Right renal pelvis (tissue), 4 donors: ENCODE results near the gene TRIP4. TPM values are rescaled to one million over a fixed set of nuclear protein-coding genes. Genes with fewer than 3 reads are reported as not detected.
"Not testable (repeated sequence)": the region's sequence is repeated elsewhere in the genome, so short reads cannot be mapped to it uniquely, and the experiment has no call there.

ENCODE experiments used
- DNase-seq, 4 donors: peaks; one replicate each; pipeline ENCODE4 v3.0.0-alpha.2; 2013; ENCODE audit warnings: low read depth in 4 of 4, low spot score in 3 of 4, missing footprints in 1 of 4
- polyA plus RNA-seq, 4 donors: library from polyadenylated mRNA; unstranded; fragments of 120-200 nt; gene quantifications; one replicate each; pipeline ENCODE4 v1.2.1, GENCODE V29; 2013; ENCODE audit not compliant: insufficient read length in 4 of 4

TRIP4 gene
- polyA plus RNA-seq, 4 donors: 38.8 to 47.6 (median 43.0) TPM

DNA sequence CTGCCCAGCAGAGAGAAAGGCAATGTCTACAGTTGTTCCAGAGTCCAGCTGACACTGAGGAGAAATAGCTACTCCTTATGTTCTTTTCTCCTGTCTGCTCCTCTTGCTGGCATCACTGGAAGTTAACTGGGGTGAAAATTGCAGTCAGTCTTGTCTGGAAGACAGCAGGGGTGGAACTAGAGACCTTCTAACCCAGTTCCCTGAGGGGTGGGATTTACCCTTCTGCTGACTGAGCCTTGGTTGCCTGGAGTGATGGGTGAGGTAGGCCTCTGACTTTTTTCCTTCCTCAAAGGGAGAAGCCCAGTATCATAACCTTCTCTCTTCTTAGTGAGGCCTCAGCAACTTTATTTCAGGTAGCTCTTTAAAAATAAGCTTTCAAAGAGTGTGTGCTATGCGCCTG is 88.9 kb downstream of the TRIP4 start:
- no peak for DNase-seq

- DNase-seq: no peak
Measured at GRCh38 chr15:64478863-64479262, 91.2 kb downstream of the TRIP4 start.

GRCh38 chr15:64480891-64481290 is 93.3 kb downstream of the TRIP4 start:
- no peak for DNase-seq

- DNase-seq: no peak
Measured at GRCh38 chr15:64483749-64484148, 96.1 kb downstream of the TRIP4 start.

DNA sequence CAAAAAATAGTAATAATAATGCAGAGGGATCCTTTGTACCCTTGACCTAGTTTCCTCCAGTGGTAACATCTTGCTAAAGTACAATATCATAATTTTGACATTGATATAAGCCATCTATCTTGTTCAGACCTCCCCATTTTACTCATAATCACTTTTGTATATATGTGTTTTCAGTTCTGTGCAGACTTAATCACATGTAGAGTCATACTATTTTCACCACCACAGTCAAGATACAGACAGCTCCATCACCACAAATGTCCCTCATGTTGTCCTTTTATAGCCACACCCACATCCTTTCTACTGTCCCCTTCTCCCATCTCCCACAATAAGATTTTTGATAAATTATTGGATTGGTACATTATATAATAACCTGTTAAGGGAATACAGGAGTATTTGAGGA is 98.2 kb downstream of the TRIP4 start:
- DNase-seq: no peak

DNA sequence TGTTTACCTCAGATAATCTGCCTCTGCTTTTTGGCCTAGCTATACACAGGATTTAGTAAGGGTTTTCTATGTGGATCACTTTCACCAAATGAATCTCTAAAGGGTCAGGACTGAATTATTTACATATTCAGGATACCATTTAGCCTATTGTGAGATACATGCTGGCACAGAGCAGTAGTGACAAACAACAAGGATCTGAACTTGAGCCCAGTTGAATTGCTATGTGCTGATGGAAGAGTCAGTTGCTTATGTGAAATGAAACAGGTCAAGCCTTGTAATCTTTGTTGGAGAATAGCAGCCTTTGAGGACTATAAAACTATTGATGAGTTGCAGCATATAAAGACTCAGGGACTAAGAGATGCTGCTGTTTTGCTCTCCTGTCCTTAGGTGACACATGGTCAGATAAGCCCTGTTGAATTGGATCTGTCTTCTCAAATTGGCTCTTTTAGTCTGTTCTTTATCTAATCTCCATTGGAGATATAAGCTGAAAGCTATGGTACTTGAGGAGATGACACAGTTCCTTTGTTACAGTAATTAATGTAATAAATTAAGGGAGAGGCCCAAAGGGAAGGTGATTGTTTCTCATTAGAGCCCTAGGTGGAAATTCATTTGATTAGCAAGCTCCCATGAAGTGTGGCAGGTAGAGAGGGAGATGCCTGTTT is 103.1 kb downstream of the TRIP4 start:
- no peak for DNase-seq

DNA sequence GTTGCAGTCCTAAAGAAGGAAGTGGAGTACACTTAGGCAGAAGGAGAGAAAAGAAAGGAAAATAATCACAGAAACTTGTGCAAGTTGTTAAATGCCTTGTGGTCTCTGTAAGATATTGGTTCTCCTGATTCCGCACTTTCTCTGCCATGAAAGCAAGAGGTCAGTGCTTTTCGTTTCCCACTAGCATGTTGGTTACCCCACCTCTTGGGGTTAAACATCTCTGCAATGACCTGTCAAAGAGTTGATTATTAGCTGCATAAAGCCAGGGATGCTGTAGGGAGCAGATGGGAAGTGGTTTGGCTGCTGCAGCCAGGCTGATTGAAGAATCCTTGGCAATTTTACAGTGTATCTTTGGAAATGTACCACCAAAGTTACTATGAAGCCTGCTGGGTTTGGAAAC is 106.0 kb downstream of the TRIP4 start:
- no peak for DNase-seq

- not testable (repeated sequence) for DNase-seq
Measured at GRCh38 chr15:64495968-64496367, 108.3 kb downstream of the TRIP4 start.

DNA sequence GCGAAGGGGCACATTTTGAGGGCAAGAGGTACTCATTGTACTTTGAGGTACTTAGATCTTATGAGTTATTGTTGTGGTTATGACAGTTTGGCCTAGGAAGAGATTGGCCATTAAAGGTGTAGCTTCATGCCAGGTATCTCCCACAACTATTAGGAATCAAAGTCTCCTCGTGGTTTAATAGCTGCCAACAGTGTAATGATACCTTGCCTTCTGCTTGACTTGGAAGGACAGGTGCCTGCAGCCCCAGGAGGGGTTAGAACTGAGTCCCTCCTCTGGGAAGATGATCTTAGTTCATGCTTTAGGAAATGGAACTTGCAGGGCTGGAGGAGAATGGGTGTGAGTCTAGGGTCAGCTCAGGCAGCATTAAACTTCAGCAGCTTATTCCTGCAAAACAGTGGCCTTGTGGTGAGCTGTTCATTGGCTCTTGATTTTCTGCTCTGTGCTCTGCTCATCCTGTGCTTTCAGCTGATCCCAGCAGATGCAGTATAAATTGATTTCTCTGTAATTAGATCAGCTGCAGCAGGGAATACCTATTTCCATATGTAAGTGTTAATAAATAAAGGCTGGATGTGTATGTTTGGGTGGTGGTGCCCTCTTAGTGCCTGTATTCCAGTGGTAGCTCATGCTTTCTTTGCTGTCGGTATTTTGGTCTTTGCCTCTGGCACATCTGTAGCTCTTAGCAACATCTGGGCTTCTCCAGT is 113.2 kb downstream of the TRIP4 start:
- no peak for DNase-seq

DNA sequence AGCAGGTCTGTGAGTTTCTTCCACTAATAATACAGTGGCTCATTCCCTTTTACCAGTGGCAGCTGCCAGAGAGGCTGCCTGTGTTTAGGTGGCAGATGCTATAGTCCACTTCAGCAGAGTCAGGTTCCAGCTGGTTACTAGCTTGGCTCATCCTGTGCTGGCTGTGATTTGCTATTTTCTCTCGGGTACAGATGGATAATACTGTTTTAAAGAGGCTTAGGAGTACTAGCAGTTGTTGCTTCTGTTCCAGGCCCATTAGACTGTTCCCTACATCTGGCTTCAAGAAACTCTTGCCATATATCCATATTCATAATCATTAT is 113.7 kb downstream of the TRIP4 start:
- DNase-seq: no peak

DNA sequence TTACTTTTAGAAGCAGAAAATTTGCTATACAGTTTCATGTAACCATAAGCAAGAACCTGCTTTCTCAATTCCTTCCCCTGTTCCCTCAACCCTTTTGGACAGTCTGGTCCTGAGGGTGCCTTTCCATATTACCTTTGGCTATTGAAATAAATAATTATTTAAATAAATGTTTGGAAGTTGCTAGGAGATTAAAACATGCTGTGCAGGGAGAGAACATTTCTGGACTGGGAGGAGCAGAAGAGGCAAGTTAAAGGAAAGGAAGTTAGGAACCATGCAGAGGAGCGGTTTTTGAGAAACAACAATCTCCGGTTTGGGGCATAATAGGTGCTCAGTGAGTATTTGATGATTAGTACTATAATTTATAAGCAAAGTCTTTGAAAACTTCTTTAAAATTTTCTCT is 114.5 kb downstream of the TRIP4 start:
- no peak for DNase-seq

DNA sequence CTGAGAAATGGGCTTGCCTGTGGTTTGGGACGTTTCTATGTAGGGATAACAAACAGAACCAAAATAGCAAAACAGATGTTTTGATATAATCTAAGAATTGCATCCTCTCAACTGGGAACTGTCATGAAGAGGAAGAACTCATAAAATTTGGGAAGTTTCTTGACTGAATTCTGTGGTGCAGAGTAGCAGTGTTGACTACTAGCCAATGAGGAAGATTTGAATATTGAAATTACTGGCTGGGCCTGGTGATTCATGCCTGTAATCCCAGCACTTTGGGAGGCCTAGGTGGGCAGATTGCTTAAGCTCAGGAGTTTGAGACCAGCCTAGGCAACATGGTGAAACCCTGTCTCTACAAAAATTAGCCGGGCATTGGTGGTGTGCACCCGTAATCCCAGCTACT is 114.9 kb downstream of the TRIP4 start:
- no peak for DNase-seq

GRCh38 chr15:64503197-64503596 is 115.6 kb downstream of the TRIP4 start:
- DNase-seq: peak; percentile 22 to 31 (median 26)

DNA sequence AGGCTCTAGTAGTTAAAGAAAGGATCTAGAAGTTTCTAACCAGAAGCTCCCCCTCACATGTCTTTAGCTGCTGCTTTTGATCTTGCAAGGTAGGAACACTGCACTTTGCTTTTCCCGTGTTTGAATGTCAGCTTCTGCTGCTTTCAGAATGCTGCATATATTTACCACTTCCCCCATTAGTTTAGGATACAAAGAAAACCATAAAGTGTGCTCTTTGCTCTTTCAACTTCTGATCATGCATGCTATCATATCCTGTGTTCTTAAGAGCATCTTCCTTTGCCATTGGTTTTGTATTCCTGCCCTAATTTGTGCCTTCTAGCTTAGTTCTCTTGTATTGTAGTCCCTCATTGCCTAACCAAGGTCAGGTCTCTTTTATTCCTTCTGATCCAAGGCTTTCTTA is 116.0 kb downstream of the TRIP4 start:
- DNase-seq: no peak

Other genes starting within 250 kb of the TRIP4 start
- gene SNX22, start 236.1 kb upstream of the TRIP4 start, polyA plus RNA-seq: 1 to 10 TPM in 3 of 4 donors, under 1 TPM in 1; 0.82 to 1.6 (median 1.2) TPM
- gene PPIB, start 224.8 kb upstream of the TRIP4 start, polyA plus RNA-seq: 100 to 1,000 TPM; 515 to 625 (median 600) TPM
- gene CSNK1G1, start 31.7 kb upstream of the TRIP4 start, polyA plus RNA-seq: 10 to 100 TPM; 18.7 to 23.1 (median 21.1) TPM
- 10 to 100 TPM; 51.2 to 61.0 (median 58.4) TPM for gene PCLAF, start 6.4 kb upstream of the TRIP4 start, polyA plus RNA-seq
- 10 to 100 TPM; 34.9 to 37.7 (median 36.3) TPM for gene ZNF609, start 72.7 kb downstream of the TRIP4 start, polyA plus RNA-seq